ENCODE measurements around the gene PLEKHA4. TPM values are rescaled to one million over a fixed set of nuclear protein-coding genes. Genes with fewer than 3 reads are reported as not detected.

PLEKHA4 gene
- polyA plus RNA-seq, 12 donors, result 24.6 to 41.2 (median 30.4) TPM; not detected in 1

DNA sequence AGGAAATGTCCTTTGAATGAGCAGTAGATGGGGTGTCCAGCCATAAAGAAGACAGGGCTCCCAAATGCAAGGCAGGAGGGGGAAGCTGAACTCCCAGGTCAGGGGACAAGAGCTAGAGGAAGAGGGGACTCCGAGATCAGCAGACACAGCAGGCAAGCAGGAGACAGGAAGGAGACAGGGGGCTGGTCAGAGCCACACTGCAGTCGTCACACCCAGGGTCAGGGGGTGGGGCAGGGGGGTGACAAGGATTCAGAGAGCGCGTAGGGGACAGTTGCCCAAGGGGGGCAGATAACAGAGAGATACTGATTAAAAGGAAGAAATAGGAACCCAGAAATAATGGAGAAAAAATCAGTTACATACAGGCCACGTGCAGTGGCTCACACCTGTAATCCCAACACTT is 35.4 kb downstream of the PLEKHA4 start:
- no peak for DNase-seq

GRCh38 chr19:48830965-48831364 is 37.5 kb downstream of the PLEKHA4 start:
- DNase-seq, result no peak

GRCh38 chr19:48830088-48830487 is 38.3 kb downstream of the PLEKHA4 start:
- no peak for DNase-seq

DNA sequence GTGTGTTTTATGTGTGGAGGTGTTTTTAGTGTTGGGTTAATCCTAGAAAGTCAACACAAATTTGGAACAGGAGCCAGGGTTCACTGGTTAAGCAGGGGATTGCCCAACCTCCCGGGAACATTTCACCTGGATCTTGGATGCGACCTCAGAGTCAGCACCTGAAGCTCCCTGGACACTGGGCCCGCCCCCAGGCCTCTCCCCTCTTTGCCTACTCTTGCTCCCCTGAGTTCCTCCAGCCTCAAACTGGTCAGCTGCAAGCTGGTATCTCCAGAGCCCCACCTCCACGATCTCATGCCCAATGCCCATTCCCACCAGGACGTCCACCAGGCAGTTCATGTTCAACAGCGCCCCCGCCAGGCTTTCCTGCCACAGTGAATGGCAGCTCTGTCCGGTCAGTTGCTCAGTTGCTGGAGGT is 41.8 kb downstream of the PLEKHA4 start:
- DNase-seq, result no peak

GRCh38 chr19:48822514-48822913 is 45.9 kb downstream of the PLEKHA4 start:
- DNase-seq, result no peak

DNA sequence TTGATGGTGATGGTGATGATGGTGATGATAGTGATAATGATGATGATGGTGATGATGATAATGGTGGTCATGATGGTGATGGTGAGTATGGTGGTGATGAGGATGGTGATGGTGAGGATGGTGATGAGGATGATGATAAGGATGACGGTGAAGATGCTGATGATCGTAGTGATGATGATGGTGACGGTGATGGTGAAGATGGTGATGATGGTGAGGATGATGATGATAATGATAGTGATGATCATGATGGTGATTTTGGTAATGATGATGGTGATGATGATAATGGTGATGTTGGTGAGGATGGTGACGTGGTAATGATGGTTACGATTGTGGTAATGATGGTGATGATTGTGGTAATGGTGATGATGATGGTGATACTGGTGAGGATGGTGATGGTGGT is 46.8 kb downstream of the PLEKHA4 start:
- DNase-seq, result no peak

DNA sequence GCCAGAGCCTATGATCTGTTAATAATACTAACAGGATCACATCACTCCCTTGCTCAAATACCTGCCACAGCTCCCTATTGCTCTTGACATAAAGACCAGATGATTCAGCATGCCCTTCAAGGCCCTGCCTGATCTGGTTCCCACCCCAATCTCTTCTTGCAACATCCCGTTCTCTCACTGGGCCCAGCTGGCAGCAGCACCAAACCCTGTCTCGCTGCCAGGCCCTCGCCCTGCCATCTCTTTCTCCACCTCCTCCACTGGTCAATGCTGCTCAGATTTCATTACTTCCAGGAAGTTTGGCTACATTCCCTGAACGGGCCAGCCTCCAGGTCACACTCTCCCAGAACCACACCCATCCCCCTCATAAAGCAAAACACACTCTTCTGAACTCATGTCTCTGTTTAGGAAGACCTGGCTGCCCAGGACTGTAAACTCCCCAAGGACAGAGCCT is 49.0 kb downstream of the PLEKHA4 start:
- peak; percentile 49 for DNase-seq

DNA sequence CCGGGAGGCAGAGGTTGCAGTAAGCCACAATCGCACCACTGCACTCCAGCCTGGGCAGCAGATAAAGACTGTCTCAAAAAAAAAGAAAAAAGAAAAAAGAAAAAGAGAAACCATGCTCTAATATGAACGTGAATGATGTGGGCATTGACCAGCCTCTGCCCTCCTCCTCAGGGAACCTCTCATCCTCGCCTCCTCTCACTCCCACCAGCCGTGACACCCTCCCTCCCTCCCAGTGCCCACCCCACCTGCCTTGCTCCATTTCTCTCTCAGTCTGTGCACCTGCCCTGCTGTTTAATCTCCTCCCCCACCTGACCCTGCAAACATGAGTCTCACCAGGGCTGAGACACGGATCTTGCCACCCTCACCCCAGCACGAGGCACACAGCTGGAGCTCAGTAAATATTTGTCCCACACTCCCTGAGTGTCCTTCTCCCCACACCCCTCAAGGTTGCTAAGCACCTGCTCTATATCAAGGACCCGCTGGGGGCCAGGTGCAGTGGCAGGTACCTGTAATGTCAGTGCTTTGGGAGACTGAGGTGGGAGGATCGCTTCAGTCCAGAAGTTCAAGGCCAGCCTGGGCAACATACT is 50.1 kb downstream of the PLEKHA4 start:
- no peak for DNase-seq

DNA sequence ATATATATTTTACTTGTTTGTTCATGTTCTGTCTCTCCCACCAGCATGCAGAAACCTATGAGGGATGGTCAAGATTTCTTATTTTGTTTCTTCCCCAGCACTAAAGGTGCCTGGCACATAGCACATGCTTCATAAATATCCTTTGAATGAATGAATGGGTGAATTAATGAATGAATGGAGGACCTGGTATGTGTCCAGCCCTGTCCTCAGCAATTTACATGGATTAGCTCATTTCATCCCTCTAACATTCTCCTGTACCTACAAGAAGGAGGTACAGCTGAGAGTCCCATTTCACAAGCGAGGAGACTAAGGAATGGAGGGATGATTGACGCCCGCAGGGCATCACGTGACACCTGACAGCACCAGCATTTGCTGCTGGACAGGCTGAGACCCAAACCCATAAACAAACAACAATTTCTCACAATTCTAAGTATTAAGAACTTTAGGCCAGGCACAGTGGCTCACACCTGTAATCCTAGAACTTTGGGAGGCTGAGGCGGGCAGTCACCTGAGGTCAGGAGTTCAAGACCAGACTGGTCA is 50.8 kb downstream of the PLEKHA4 start:
- no peak for DNase-seq

GRCh38 chr19:48815870-48816501 is 52.4 kb downstream of the PLEKHA4 start:
- no peak for DNase-seq

GRCh38 chr19:48814895-48815294 is 53.5 kb downstream of the PLEKHA4 start:
- DNase-seq, result no peak

DNA sequence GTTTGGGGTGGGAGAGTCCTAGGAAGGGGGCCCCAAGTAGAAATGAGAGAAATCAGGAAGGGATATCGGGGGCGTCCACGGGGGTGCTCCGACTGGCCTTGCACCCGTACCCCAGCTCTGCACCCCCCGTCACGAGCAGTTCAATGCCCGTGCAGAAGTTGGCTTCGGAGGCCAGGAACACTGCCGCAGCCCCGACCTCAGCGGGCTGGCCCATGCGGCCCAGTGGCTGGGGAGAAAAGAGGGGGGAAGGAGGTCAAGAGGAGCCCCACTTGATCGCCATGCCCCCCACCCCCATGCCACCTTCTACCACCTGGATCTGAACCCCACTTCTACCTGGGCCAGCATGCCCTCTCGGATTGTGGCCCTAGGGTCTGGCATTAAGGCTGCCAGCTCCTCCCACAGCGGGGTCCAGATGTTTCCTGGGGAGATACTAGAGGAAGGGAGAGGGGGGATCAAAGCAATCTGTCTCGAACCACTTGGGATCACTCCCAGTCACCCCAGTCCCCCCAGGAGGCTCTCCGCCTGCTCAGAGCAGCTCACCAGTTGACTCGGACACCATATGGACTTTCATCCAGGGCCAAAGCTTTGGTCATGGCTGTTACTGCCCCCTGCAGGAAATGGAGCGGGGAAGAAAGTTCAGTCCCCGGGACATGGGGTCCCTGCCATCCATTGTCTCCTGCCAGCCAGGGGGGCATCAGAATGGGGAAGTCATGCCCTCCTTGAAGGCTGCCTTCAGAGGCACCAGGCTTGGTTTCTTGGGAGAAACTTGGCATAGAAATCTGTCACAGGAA is 55.1 kb downstream of the PLEKHA4 start:
- no peak for DNase-seq

DNA sequence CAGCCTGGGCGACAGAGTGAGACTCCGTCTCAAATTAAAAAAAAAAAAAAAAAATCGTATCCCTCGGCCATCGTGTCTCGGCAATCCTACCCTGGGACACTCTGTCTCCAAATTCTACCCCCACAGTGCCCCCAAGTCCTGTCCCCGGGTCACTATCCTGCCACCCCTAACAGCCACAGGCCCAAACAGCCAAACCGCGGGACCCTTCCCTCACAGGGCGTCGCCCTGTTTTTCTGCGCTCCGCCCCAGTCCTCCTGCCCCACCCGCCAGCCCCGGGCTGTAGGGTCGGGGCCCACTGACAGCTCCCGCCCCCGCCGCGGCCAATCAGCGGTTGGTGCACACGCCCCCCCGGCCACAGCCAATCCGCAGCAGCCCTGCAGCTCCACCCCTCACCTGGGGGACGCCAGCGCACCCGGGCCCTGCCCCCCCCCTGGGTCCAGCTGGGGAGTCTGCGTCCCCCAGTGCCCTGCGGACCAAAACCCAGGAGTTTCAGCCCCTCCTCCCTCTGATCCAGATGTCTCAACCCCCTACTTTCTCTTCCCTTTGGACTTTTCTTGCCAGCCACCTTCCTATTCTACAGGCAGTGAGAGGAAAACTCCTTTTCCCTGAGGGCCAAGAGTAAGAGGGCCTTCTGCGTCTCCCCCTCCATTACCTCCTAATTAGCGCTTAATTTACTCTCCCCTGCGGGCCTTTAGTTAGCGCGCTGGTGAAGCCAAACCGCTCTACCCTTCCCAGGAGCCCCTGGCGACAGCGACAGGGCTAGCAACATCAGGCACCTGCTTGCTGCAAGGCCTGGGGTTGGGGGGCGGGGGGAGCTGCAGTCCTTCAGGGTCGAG is 56.1 kb downstream of the PLEKHA4 start:
- peak; percentile 60 for DNase-seq

GRCh38 chr19:48810151-48810550 is 58.3 kb downstream of the PLEKHA4 start:
- no peak for DNase-seq

DNA sequence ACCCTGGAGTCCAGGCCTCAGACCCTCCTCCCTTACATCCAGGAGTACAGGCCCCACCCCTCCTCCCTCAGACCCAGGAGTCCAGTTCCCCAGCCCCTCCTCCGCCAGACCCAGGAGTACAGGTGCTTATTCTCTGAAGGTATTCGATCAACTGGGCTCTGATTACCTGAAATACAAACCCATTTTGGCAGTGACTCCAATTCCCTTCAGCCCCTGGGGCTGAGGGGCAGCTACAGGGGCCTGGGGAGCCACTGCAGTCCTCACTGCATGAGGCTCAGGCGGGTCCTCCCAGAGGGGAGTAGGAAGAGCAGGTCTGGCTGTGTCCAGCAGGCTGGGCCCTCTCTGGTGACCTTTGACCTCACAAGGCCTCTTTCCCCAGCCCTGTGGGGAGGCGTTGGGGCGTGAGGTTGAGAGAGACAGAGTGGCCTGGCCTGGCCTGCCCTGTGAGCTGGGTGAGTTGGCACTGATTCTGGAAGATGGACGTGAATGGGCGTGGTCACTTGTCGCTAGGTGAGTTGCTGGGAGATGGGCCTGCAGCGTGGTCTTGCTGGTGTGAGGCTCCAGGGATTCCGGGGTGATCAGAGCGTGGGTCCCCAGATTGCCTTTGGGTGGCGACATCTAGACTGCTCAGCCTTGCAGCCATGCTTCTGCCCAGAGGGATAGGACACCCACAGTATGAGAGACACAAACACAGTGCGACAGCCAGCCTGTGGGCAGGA is 60.7 kb downstream of the PLEKHA4 start:
- no peak for DNase-seq

GRCh38 chr19:48806818-48807589 is 61.4 kb downstream of the PLEKHA4 start:
- no peak for DNase-seq

GRCh38 chr19:48806518-48806817 is 61.9 kb downstream of the PLEKHA4 start:
- peak; percentile 75 for DNase-seq

DNA sequence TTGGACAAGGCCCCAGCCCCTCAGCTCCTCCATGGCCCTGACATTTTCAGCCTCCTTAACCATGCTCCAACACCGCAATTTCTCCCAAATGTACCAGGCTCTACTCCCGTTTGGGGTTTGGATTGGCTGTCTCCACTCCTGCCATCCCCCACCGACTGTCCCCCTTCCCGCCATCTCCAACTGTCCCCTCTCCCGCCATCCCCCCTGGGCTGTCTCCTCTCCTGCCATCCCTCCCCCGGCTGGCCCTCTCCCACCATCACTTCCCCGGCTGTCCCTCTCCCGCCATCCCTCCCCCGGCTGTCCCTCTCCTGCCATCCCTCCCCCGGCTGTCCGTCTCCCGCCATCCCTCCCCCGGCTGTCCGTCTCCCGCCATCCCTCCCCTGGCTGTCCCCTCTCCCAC is 63.0 kb downstream of the PLEKHA4 start:
- no peak for DNase-seq

DNA sequence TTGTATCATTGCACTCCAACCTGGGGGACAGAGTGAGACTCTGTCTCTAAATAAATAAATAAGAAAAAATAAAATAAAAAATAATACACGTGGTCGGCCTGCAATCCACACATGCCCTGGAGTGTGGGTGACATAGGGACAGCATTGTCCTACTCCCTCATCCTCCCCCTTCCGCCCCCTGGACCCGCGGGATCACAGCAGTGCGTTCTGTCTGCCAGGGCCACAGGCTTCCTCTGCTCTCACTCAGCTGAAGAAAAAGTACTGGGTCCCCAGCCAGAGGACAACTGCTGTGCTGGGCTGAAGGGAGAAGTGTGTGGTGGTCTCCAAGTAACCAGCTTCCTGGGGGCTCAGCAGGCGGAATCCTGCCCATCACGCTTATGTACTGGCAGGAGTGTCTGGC is 63.9 kb downstream of the PLEKHA4 start:
- DNase-seq, result no peak

GRCh38 chr19:48802623-48803022 is 65.8 kb downstream of the PLEKHA4 start:
- no peak for DNase-seq

Data from muscle of arm (tissue), 12 donors.